K562 (cell line): Measurements from ENCODE around the gene IFITM2. TPM values are rescaled to one million over a fixed set of nuclear protein-coding genes. Genes with fewer than 3 reads are reported as not detected.
A peak's percentile ranks its signal among the peaks of the same experiment; 100 is the strongest.

ENCODE experiments used
- FOXA1 ChIP-seq: fragments of 450-650 bp; IDR thresholded peaks from 2 replicates; pipeline ENCODE4 v1.6.1; 2016; ENCODE audit warnings: mild to moderate bottlenecking, borderline replicate concordance
- GATAD2A ChIP-seq: fragments of 450-650 bp; IDR thresholded peaks from 2 replicates; pipeline ENCODE4 v1.6.1; 2017
- KDM2B ChIP-seq: fragments of 250-450 bp; sonication (Bioruptor Pico); IDR thresholded peaks from 2 replicates; pipeline ENCODE4 v1.8.0; 2021; ENCODE audit warnings: mild to moderate bottlenecking, moderate library complexity
- NRF1 ChIP-seq, 2 experiments: fragments of 450-650 bp; IDR thresholded peaks in 1 of 2; conservative IDR thresholded peaks in 1 of 2; 2 replicates each; pipeline ENCODE4 v1.6.1; 2014; ENCODE audit warnings: mild to moderate bottlenecking in 2 of 2
- POLR2A ChIP-seq: fragments of 450-650 bp; conservative IDR thresholded peaks from 2 replicates; pipeline ENCODE4 v1.6.1; 2016
- POLR2G ChIP-seq: fragments of 200-400 bp; formaldehyde crosslinking; IDR thresholded peaks from 2 replicates; pipeline ENCODE4 v1.6.1; 2017; ENCODE audit warnings: low read depth, mild to moderate bottlenecking, antibody characterized with exemption, low read length, moderate library complexity
- PURB ChIP-seq: sonication (generic); formaldehyde crosslinking; IDR thresholded peaks from 2 replicates; pipeline ENCODE4 v1.9.0; 2021; ENCODE audit warnings: low read depth, mild to moderate bottlenecking, missing genetic modification reagents
- SMC3 ChIP-seq: conservative IDR thresholded peaks from 2 replicates; pipeline ENCODE4 v1.6.1; 2011; ENCODE audit warnings: low read depth, low read length, improper control_type of control experiment; ENCODE audit not compliant: insufficient read depth
- TCFL5 ChIP-seq: fragments of 250-450 bp; sonication (Bioruptor Pico); conservative IDR thresholded peaks from 2 replicates; pipeline ENCODE4 v1.6.1; 2021; ENCODE audit warnings: mild to moderate bottlenecking, moderate library complexity, matching md5 sums
- TFAM ChIP-seq: fragments of 250-450 bp; sonication (Bioruptor Pico); conservative IDR thresholded peaks from 2 replicates; pipeline ENCODE4 v1.5.0; 2021; ENCODE audit warnings: mild to moderate bottlenecking, moderate library complexity
- ZBTB1 ChIP-seq: sonication (generic); formaldehyde crosslinking; IDR thresholded peaks from 2 replicates; pipeline ENCODE4 v1.8.1; 2023; ENCODE audit warnings: missing genetic modification reagents, low read depth, mild to moderate bottlenecking, borderline replicate concordance
- ZBTB17 ChIP-seq: fragments of 450-650 bp; formaldehyde crosslinking; IDR thresholded peaks from 2 replicates; pipeline ENCODE4 v1.4.0; 2020; ENCODE audit warnings: mild to moderate bottlenecking
- ZFP36 ChIP-seq: fragments of 150-350 bp; IDR thresholded peaks from 2 replicates; pipeline ENCODE4 v1.6.1; 2018; ENCODE audit warnings: low read length, low read depth; ENCODE audit not compliant: partially characterized antibody
- polyA plus RNA-seq, 8 experiments: library from polyadenylated mRNA; depleted of rRNA in 4 of 8; stranded (reverse) in 5 of 8; unstranded in 3 of 8; fragments of >200 nt; fragmentation: Nextera tagmentation in 2 of 8; fragmentation: Illumina TruSeq in 1 of 8; extraction: Ambion mirVana in 2 of 8; extraction: Trizol in 1 of 8; gene quantifications; 2 replicates each; pipeline versions ENCODE4 v1.2.1 to v1.2.3, GENCODE V29; 2011 to 2014; ENCODE audit warnings: inconsistent platforms in 1 of 8, missing spikeins in 1 of 8
- total RNA-seq, 7 experiments: library from RNA; depleted of rRNA in 6 of 7; stranded (reverse); fragments of >200 nt in 6 of 7; fragmentation: Illumina TruSeq in 2 of 7; extraction: Trizol in 2 of 7; gene quantifications; 2 replicates each; pipeline versions ENCODE4 v1.2.1 to v1.2.3, GENCODE V29; 2011 to 2021; ENCODE audit warnings: low replicate concordance in 1 of 7
- TF ChIP-seq, protein P1 (sequence below): fragments of 200-800 bp; sonication (Bioruptor generic); IDR thresholded peaks from 2 replicates; pipeline ENCODE4 v1.6.1; 2017; ENCODE audit warnings: missing genetic modification characterization, missing compliant biosample characterization
- TF ChIP-seq, protein P2 (sequence below): IDR thresholded peaks from 2 replicates; pipeline ENCODE4 v1.6.1; 2011; ENCODE audit not compliant: insufficient read length; ENCODE audit errors: extremely low read depth
- TF ChIP-seq, protein P3 (sequence below): fragments of 250-450 bp; sonication (Bioruptor Pico); IDR thresholded peaks from 2 replicates; pipeline ENCODE4 v1.4.0; 2020; ENCODE audit warnings: mild to moderate bottlenecking, moderate library complexity, borderline replicate concordance
- TF ChIP-seq, protein P4 (sequence below): sonication (generic); formaldehyde crosslinking; IDR thresholded peaks from 2 replicates; pipeline ENCODE4 v1.4.0; 2020; ENCODE audit warnings: mild to moderate bottlenecking, missing genetic modification reagents
- TF ChIP-seq, protein P5 (sequence below): fragments of 250-450 bp; sonication (Bioruptor Pico); IDR thresholded peaks from 2 replicates; pipeline ENCODE4 v1.8.0; 2022; ENCODE audit warnings: inconsistent platforms

Gene IFITM2
- total and polyA plus RNA-seq, 9 of the 15 experiments (the other 6 are each of a cell fraction or from before 2014, with no cell fraction given), result 52.8 to 4,872 (median 356) TPM

DNA sequence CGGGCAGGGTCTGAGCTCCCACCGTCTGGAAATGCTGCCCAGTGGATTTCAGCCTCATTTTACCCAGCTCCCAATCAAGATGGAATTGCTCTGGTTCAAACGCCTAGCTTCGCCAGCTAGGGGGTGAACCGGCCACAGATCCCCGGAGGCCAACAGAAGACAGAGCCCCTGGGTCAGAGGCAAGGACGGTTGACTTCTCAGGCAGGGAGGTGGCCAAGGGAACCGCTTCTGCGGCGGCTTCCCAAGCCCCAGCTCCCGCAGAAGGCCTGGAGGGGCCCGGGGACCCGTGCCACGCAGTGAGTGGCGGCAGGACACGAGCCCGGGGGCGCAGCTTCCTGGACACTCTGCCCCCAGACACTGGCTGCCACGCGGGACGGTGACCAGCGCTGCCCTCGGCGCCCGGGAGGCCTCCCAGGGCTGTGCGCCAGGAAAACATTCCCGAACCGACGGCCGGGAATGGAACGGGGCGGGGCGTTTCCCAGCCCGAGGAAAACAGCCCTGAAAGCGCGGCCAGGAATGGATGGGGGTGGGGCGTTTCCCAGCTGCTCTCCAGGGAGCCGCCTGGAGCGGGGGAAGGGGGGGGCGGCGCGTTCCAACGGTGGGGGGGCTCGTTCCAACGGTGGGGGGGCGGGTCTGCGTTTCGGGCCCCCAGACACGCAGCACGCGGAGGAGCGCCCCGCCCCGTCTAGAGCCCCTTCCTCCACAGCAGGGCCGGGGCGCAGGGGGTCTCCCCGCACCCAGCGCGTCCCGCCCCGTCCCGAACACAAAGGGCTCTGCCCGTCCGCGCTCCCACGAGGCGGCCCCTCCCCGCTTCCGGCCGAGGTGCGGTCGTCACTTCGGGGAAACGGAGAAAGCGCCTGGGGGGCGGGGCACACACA lies 48.2 kb downstream of the IFITM2 start (continued):
- TF ChIP-seq FOXA1, result no peak
- peak; percentile 58; the same call in 1 of the 2 replicates for TF ChIP-seq POLR2A
- no peak for TF ChIP-seq TFAM (CRISPR knock-in tag)
- 0 out of 2 replicates have a peak, but pooled peaks have one; percentile 17 for TF ChIP-seq GATAD2A
- TF ChIP-seq POLR2G, result peak; percentile 87
- TF ChIP-seq ZBTB1 (CRISPR knock-in tag), result peak; percentile 6; the same call in 1 of the 2 replicates
- no peak for TF ChIP-seq ZFP36
- TF ChIP-seq, protein P1, sequence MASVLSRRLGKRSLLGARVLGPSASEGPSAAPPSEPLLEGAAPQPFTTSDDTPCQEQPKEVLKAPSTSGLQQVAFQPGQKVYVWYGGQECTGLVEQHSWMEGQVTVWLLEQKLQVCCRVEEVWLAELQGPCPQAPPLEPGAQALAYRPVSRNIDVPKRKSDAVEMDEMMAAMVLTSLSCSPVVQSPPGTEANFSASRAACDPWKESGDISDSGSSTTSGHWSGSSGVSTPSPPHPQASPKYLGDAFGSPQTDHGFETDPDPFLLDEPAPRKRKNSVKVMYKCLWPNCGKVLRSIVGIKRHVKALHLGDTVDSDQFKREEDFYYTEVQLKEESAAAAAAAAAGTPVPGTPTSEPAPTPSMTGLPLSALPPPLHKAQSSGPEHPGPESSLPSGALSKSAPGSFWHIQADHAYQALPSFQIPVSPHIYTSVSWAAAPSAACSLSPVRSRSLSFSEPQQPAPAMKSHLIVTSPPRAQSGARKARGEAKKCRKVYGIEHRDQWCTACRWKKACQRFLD, result peak; percentile 98
- TF ChIP-seq TCFL5, result peak; percentile 59; the same call in 1 of the 2 replicates
- no peak; the same call in 1 of the 2 replicates for TF ChIP-seq KDM2B
- no peak for TF ChIP-seq NRF1 (conservative IDR thresholded peaks at IDR 0.05 in 1 of 2, IDR thresholded peaks at IDR 0.05 in 1 of 2)
- no peak for TF ChIP-seq PURB (CRISPR knock-in tag)
- TF ChIP-seq, protein P2, sequence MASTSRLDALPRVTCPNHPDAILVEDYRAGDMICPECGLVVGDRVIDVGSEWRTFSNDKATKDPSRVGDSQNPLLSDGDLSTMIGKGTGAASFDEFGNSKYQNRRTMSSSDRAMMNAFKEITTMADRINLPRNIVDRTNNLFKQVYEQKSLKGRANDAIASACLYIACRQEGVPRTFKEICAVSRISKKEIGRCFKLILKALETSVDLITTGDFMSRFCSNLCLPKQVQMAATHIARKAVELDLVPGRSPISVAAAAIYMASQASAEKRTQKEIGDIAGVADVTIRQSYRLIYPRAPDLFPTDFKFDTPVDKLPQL, result no peak
- TF ChIP-seq, protein P3, sequence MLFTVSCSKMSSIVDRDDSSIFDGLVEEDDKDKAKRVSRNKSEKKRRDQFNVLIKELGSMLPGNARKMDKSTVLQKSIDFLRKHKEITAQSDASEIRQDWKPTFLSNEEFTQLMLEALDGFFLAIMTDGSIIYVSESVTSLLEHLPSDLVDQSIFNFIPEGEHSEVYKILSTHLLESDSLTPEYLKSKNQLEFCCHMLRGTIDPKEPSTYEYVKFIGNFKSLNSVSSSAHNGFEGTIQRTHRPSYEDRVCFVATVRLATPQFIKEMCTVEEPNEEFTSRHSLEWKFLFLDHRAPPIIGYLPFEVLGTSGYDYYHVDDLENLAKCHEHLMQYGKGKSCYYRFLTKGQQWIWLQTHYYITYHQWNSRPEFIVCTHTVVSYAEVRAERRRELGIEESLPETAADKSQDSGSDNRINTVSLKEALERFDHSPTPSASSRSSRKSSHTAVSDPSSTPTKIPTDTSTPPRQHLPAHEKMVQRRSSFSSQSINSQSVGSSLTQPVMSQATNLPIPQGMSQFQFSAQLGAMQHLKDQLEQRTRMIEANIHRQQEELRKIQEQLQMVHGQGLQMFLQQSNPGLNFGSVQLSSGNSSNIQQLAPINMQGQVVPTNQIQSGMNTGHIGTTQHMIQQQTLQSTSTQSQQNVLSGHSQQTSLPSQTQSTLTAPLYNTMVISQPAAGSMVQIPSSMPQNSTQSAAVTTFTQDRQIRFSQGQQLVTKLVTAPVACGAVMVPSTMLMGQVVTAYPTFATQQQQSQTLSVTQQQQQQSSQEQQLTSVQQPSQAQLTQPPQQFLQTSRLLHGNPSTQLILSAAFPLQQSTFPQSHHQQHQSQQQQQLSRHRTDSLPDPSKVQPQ (CRISPR knock-in tag), result 0 out of 2 replicates have a peak, but pooled peaks have one; percentile 37
- TF ChIP-seq SMC3, result no peak
- TF ChIP-seq ZBTB17 (CRISPR knock-in tag), result peak; percentile 92
- TF ChIP-seq, protein P4, sequence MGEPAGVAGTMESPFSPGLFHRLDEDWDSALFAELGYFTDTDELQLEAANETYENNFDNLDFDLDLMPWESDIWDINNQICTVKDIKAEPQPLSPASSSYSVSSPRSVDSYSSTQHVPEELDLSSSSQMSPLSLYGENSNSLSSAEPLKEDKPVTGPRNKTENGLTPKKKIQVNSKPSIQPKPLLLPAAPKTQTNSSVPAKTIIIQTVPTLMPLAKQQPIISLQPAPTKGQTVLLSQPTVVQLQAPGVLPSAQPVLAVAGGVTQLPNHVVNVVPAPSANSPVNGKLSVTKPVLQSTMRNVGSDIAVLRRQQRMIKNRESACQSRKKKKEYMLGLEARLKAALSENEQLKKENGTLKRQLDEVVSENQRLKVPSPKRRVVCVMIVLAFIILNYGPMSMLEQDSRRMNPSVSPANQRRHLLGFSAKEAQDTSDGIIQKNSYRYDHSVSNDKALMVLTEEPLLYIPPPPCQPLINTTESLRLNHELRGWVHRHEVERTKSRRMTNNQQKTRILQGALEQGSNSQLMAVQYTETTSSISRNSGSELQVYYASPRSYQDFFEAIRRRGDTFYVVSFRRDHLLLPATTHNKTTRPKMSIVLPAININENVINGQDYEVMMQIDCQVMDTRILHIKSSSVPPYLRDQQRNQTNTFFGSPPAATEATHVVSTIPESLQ (CRISPR knock-in tag), result no peak
- TF ChIP-seq, protein P5, sequence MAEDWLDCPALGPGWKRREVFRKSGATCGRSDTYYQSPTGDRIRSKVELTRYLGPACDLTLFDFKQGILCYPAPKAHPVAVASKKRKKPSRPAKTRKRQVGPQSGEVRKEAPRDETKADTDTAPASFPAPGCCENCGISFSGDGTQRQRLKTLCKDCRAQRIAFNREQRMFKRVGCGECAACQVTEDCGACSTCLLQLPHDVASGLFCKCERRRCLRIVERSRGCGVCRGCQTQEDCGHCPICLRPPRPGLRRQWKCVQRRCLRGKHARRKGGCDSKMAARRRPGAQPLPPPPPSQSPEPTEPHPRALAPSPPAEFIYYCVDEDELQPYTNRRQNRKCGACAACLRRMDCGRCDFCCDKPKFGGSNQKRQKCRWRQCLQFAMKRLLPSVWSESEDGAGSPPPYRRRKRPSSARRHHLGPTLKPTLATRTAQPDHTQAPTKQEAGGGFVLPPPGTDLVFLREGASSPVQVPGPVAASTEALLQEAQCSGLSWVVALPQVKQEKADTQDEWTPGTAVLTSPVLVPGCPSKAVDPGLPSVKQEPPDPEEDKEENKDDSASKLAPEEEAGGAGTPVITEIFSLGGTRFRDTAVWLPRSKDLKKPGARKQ, result no peak
